CD8-positive, alpha-beta memory T cell (primary cell): ENCODE data around the gene KLLN. TPM values are rescaled to one million over a fixed set of nuclear protein-coding genes. Genes with fewer than 3 reads are reported as not detected.
"Not testable (repeated sequence)": the region's sequence is repeated elsewhere in the genome, so short reads cannot be mapped to it uniquely, and the experiment has no call there.

Experiments
- CTCF ChIA-PET: fragments of 350-600 bp; sonication (Branson Sonifier 250); formaldehyde crosslinking; loops from one replicate; lab custom pipeline; 2021; ENCODE audit warnings: antibody characterized with exemption; lab: Charles Lee
- POLR2A ChIA-PET: fragments of 350-600 bp; sonication (Branson Sonifier 250); formaldehyde crosslinking; loops from one replicate; lab custom pipeline; 2021; ENCODE audit warnings: antibody characterized with exemption; lab: Charles Lee
- DNase-seq, 5 donors: peaks; one replicate each; pipeline versions ENCODE4 v3.0.0 to v3.0.0-alpha.2; 2020 to 2022; ENCODE audit warnings: mixed read lengths in 1 of 5
- H3K27ac ChIP-seq: one replicate; pipeline ENCODE4 v1.7.0; 2013; ENCODE audit warnings: low read depth, mild to moderate bottlenecking, low read length, moderate library complexity
- H3K27me3 ChIP-seq: 2 replicates; pipeline ENCODE4 v1.7.0; 2013; ENCODE audit warnings: low read length, mild to moderate bottlenecking; ENCODE audit not compliant: insufficient read depth, poor library complexity, severe bottlenecking
- H3K36me3 ChIP-seq: 2 replicates; pipeline ENCODE4 v1.7.0; 2013; ENCODE audit warnings: mild to moderate bottlenecking, low read length, moderate library complexity; ENCODE audit not compliant: insufficient read depth
- H3K4me1 ChIP-seq: 2 replicates; pipeline ENCODE4 v1.7.0; 2013; ENCODE audit warnings: mild to moderate bottlenecking, low read length, moderate library complexity; ENCODE audit not compliant: insufficient read depth
- H3K4me3 ChIP-seq: 2 replicates; pipeline ENCODE4 v1.7.0; 2013; ENCODE audit warnings: mild to moderate bottlenecking, low read length
- H3K9me3 ChIP-seq: 2 replicates; pipeline ENCODE4 v1.7.0; 2013; ENCODE audit warnings: mild to moderate bottlenecking, low read length
- H3K27ac Mint-ChIP-seq, 8 donors: one replicate each; pipeline ENCODE4 v1.8.0; 2020 to 2021; ENCODE audit warnings: mixed read lengths in 8 of 8, mild to moderate bottlenecking in 6 of 8, inconsistent platforms in 3 of 8, moderate library complexity in 3 of 8
- H3K27me3 Mint-ChIP-seq, 2 donors: one replicate each; pipeline ENCODE4 v1.8.0; 2020 to 2021; ENCODE audit warnings: mixed read lengths in 2 of 2, mild to moderate bottlenecking in 1 of 2, moderate library complexity in 1 of 2
- H3K36me3 Mint-ChIP-seq, 3 donors: one replicate each; pipeline ENCODE4 v1.8.0; 2020 to 2021; ENCODE audit warnings: mixed read lengths in 3 of 3, inconsistent platforms in 1 of 3, mild to moderate bottlenecking in 1 of 3
- H3K4me1 Mint-ChIP-seq, 3 donors: one replicate each; pipeline ENCODE4 v1.8.0; 2020 to 2021; ENCODE audit warnings: mixed read lengths in 3 of 3, inconsistent platforms in 1 of 3, mild to moderate bottlenecking in 1 of 3
- H3K4me3 Mint-ChIP-seq, 7 donors: one replicate each; pipeline ENCODE4 v1.8.0; 2020 to 2021; ENCODE audit warnings: mixed read lengths in 7 of 7, mild to moderate bottlenecking in 6 of 7, moderate library complexity in 4 of 7, inconsistent platforms in 2 of 7
- H3K9me3 Mint-ChIP-seq, 5 donors: one replicate each; pipeline ENCODE4 v1.8.0; 2020 to 2022; ENCODE audit warnings: mixed read lengths in 5 of 5, mild to moderate bottlenecking in 3 of 5, moderate library complexity in 2 of 5, inconsistent platforms in 1 of 5
- polyA plus RNA-seq: library from polyadenylated mRNA; unstranded; fragments of 300-500 nt; fragmentation: Illumina TruSeq; gene quantifications from one replicate; pipeline ENCODE4 v1.2.3, GENCODE V29; 2021
- total RNA-seq, 2 experiments: library from RNA; stranded (reverse); gene quantifications; one replicate each; pipeline ENCODE4 v1.2.3, GENCODE V29; 2021

KLLN gene
- total and polyA plus RNA-seq, 3 experiments from 2014 or later, result 0.39 to 1.1 (median 0.80) TPM

- Mint-ChIP-seq H3K27ac (no peak overlapping the region), H3K4me3 (no peak overlapping the region), H3K4me1 (peaks cover 50 to 80% (median 80%) of the 10 kb centered on the region in 3 donors), H3K9me3 (peaks cover 0 to 13% (median 5%) of the 10 kb centered on the region in 5 donors), H3K27me3 (no peaks in the 10 kb centered on the region), H3K36me3 (peaks cover 17 to 44% (median 32%) of the 10 kb centered on the region in 3 donors)
- ChIA-PET POLR2A (no interaction called here), CTCF (no interaction called here)
- Histone ChIP-seq H3K27me3 (no peaks in the 10 kb centered on the region), H3K9me3 (peaks cover 5% of the 10 kb centered on the region), H3K4me1 (peaks cover 11% of the 10 kb centered on the region), H3K36me3 (peaks cover 13% of the 10 kb centered on the region), H3K27ac (no peak overlapping the region), H3K4me3 (peak overlapping the region; percentile 13)
- no peak for DNase-seq
Measured at GRCh38 chr10:87886635-87887034, 23.3 kb upstream of the KLLN start.

DNA sequence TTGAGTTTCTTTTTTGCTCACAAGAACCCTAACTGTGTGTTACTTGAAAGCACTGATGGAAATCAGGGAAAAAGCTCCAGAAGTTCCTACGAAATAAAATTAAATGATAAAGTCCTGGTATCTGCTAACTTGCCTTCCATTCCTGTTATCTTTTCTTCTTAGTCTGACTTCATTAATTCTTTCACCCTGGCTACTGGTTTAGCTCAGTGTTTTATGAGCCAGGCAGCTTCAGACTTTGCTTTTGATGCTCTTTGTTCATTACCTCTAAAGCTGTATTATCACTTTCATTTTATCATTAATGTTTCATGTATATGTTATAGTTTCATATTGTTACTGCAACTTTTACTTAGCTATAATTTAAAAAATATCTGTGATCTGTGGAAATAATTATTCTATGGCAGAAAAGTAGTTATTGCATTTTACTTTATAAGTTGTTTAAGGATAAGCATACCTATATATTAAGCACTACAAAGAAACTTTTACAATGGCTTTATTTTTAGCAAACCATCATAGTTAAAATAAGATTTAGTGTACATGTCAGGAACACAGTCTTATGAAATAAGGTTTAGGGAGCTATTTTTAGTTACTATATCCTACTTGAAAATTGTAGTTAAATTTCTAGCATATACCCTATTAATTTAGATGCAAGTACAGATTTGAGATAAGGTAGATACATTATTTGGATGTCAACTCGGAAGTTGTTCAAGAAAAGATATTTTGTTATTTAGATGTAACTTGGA lies 19.4 kb upstream of the KLLN start:
- ChIA-PET CTCF (interaction anchor here (1.2 kb wide), 1 partner anchor 231 kb away, joined by 3 read pairs; no protein-coding TSS in a partner anchor), POLR2A (no interaction called here)
- no peak overlapping the region for H3K4me3 ChIP-seq
- no peak overlapping the region for H3K27ac ChIP-seq
- Mint-ChIP-seq H3K27ac (no peak overlapping the region), H3K27me3 (no peaks in the 10 kb centered on the region), H3K36me3 (peaks cover 27 to 62% (median 49%) of the 10 kb centered on the region in 3 donors), H3K4me1 (peaks cover 48 to 78% (median 75%) of the 10 kb centered on the region in 3 donors), H3K4me3 (peak overlapping the region in 2 of 7 donors; percentile 40 to 47), H3K9me3 (peaks cover 0 to 14% (median 5%) of the 10 kb centered on the region in 5 donors)
- peaks cover 14% of the 10 kb centered on the region for H3K4me1 ChIP-seq
- H3K36me3 ChIP-seq, result peaks cover 13% of the 10 kb centered on the region
- no peaks in the 10 kb centered on the region for H3K27me3 ChIP-seq
- H3K9me3 ChIP-seq, result peaks cover 5% of the 10 kb centered on the region
- no peak for DNase-seq

- H3K9me3 Mint-ChIP-seq, H3K9me3 ChIP-seq, H3K27me3 ChIP-seq, H3K27ac ChIP-seq, H3K27me3 Mint-ChIP-seq, CTCF ChIA-PET, H3K4me3 ChIP-seq, H3K36me3 ChIP-seq, POLR2A ChIA-PET, DNase-seq: not testable (repeated sequence)
- Mint-ChIP-seq H3K4me3 (peak overlapping the region in 1 of 7 donors; percentile 15), H3K36me3 (peaks cover 20 to 53% (median 38%) of the 10 kb centered on the region in 3 donors), H3K27ac (peak overlapping the region in 3 of 8 donors; percentile 26 to 68 (median 57)), H3K4me1 (peaks cover 38 to 75% (median 73%) of the 10 kb centered on the region in 3 donors)
- peaks cover 14% of the 10 kb centered on the region for H3K4me1 ChIP-seq
Measured at GRCh38 chr10:87881373-87882059, 18.2 kb upstream of the KLLN start.

DNA sequence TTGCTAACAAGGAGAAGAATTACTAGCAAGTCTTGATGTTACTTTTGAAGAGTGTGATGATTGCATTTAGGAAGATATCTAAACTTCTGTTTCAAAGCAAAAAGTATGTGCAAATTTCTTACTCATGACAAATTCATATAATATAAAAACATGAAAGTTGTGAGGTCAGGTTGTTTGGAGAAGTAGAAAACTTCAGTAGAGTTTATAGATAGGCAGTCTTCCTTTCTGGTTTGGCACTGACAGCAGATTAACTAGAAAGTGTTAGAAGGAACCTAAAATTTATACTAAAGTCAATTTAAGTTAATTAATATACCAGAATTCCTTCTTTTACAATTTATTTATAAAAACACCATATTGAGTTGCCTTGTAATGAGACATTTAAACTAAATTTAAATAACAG lies 17.0 kb upstream of the KLLN start:
- POLR2A ChIA-PET, result no interaction called here
- CTCF ChIA-PET, result interaction anchor here (0.9 kb wide), 1 partner anchor 509 kb away, joined by 3 read pairs; no protein-coding TSS in a partner anchor
- Mint-ChIP-seq H3K4me3 (no peak overlapping the region), H3K27me3 (no peaks in the 10 kb centered on the region), H3K9me3 (peaks cover 0 to 6% (median 0%) of the 10 kb centered on the region in 5 donors), H3K27ac (no peak overlapping the region), H3K36me3 (peaks cover 18 to 45% (median 28%) of the 10 kb centered on the region in 3 donors), H3K4me1 (peaks cover 38 to 76% (median 75%) of the 10 kb centered on the region in 3 donors)
- Histone ChIP-seq H3K36me3 (no peaks in the 10 kb centered on the region), H3K9me3 (no peaks in the 10 kb centered on the region), H3K4me3 (no peak overlapping the region), H3K27me3 (no peaks in the 10 kb centered on the region), H3K27ac (no peak overlapping the region), H3K4me1 (peaks cover 14% of the 10 kb centered on the region)
- DNase-seq, result no peak

DNA sequence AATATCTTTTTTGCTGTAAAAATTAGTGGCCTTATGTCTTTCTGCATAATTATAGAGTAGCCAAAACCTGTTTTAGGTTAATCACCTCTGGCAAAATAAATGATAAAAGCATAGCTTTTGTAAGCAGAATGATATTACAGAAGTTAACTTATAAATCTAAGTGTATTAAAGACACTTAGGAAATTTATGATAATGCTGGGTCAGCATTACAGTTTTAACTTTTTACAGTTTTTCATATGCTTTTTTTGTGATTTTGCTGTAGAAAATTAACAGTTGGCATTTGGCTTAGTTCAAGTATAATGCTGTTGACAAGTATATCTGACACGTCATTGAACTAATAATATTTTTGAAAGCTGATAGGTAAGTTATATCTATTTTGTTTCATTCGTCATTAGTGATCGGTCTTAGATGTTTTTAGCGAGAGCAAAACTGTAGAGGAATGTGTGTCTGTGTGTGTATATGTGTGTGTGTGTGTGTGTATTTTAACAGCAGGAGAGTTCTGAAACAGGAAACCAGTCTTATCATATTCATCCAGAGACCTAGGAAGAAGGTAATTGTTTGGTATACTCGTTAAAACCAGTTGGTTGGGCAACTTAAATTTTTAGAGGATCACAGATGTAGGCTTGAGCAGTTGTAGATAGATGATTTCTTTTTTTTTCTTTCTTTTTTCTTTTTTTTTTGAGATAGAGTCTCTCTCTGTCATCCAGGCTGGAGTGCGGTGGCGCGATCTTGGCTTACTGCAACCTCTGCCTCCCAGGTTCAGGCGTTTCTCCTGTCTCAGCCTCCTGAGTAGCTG lies 15.5 kb upstream of the KLLN start:
- Histone ChIP-seq H3K27me3 (no peaks in the 10 kb centered on the region), H3K4me1 (peaks cover 29% of the 10 kb centered on the region), H3K9me3 (no peaks in the 10 kb centered on the region), H3K4me3 (no peak overlapping the region), H3K27ac (no peak overlapping the region), H3K36me3 (no peaks in the 10 kb centered on the region)
- Mint-ChIP-seq H3K27me3 (no peaks in the 10 kb centered on the region), H3K36me3 (peaks cover 20 to 44% (median 28%) of the 10 kb centered on the region in 3 donors), H3K9me3 (peaks cover 0 to 6% (median 0%) of the 10 kb centered on the region in 5 donors), H3K4me1 (peaks cover 46 to 90% (median 86%) of the 10 kb centered on the region in 3 donors), H3K27ac (peak overlapping the region in 3 of 8 donors; percentile 4 to 20 (median 13)), H3K4me3 (peak overlapping the region in 1 of 7 donors; percentile 6)
- ChIA-PET POLR2A (no interaction called here), CTCF (interaction anchor here (0.8 to 0.9 kb wide), 2 partner anchors 19 to 510 kb away, joined by 3 read pairs; no protein-coding TSS in a partner anchor)
- no peak for DNase-seq

DNA sequence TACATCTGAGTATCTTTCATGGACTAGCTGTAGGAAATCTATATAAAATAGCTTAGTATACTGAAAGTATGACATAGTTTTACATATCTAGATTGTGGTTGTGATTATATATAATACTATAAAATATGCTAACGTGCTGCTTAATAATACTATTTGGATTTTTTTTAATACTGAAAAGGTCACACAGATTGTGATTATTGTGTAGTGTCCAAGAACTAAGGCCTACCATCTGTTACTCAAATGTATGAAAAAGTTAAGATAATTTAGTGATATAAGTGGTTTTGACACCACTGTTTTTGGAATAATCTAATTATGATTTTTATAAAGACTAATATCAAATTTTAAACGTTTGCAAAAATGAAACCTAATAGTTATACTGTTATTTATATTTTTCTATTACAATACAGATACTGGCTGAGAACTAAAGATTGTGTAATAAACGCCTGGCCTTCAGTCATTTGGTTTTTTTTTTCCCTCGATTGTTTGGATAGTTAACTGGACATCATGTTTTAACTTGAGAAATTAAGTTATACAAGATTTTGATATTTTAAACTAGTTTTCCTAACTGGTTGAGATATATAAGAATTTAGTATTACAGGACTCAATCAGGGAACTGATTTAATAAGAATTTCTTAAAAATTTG lies 12.7 kb upstream of the KLLN start:
- Histone ChIP-seq H3K36me3 (no peaks in the 10 kb centered on the region), H3K27ac (no peak overlapping the region), H3K4me1 (peaks cover 42% of the 10 kb centered on the region), H3K9me3 (no peaks in the 10 kb centered on the region), H3K4me3 (no peak overlapping the region), H3K27me3 (no peaks in the 10 kb centered on the region)
- no peaks in the 10 kb centered on the region for H3K27me3 Mint-ChIP-seq
- H3K36me3 Mint-ChIP-seq, result peaks cover 10 to 36% (median 16%) of the 10 kb centered on the region in 3 donors
- peak overlapping the region in 1 of 7 donors; percentile 51 for H3K4me3 Mint-ChIP-seq
- H3K27ac Mint-ChIP-seq, result no peak overlapping the region
- peaks cover 53 to 94% (median 86%) of the 10 kb centered on the region in 3 donors for H3K4me1 Mint-ChIP-seq
- no peaks in the 10 kb centered on the region for H3K9me3 Mint-ChIP-seq
- DNase-seq, result no peak
- CTCF ChIA-PET, result interaction anchor here (1.9 kb wide), 1 partner anchor 14 kb away, joined by 5 read pairs; no protein-coding TSS in a partner anchor
- POLR2A ChIA-PET, result no interaction called here

DNA sequence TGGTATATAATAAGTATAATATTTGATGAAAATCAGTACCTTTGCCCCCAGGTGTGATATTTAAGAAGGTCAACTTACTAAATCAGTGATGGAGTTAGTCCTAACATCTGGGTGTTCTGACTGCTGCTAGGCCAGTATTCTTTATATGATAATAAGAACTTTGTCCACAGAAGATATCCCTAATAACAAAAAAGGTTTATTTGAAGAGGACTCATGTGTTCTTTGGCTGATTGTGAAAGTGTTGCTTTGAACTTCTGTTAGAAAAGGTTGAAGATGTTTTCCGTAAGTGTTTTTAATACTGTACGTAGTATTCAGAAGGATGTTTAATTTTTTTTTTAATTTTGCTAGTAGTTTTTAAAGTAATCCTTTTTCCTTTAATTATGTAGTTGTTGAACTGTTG lies 10.3 kb upstream of the KLLN start:
- H3K4me1 ChIP-seq, result peaks cover 61% of the 10 kb centered on the region
- no peaks in the 10 kb centered on the region for H3K27me3 ChIP-seq
- no peaks in the 10 kb centered on the region for H3K9me3 ChIP-seq
- Mint-ChIP-seq H3K27ac (peak overlapping the region in 2 of 8 donors; percentile 7 to 63), H3K4me3 (peak overlapping the region in 3 of 7 donors; percentile 25 to 47 (median 32)), H3K27me3 (no peaks in the 10 kb centered on the region), H3K4me1 (peaks cover 65 to 98% (median 89%) of the 10 kb centered on the region in 3 donors), H3K36me3 (peaks cover 0 to 26% (median 9%) of the 10 kb centered on the region in 3 donors), H3K9me3 (no peaks in the 10 kb centered on the region)
- ChIA-PET POLR2A (interaction anchor here (0.8 kb wide), 1 partner anchor 11 kb away, joined by 4 read pairs; no protein-coding TSS in a partner anchor), CTCF (interaction anchor here (2.0 kb wide), 1 partner anchor 11 kb away, joined by 6 read pairs; no protein-coding TSS in a partner anchor)
- DNase-seq, result no peak
- H3K4me3 ChIP-seq, result no peak overlapping the region
- no peak overlapping the region for H3K27ac ChIP-seq
- H3K36me3 ChIP-seq, result no peaks in the 10 kb centered on the region
